Breast epithelium (tissue), 3 donors: ENCODE data around the gene MINAR1.

Source experiments
- CTCF ChIP-seq, 3 donors: fragments of 450-650 bp; IDR thresholded peaks; one replicate each; pipeline ENCODE4 v1.5.1; 2016 to 2017; ENCODE audit warnings: antibody characterized with exemption in 3 of 3, mild to moderate bottlenecking in 3 of 3, moderate library complexity in 3 of 3
- POLR2A ChIP-seq: fragments of 450-650 bp; IDR thresholded peaks from one replicate; pipeline ENCODE4 v1.6.1; 2016; ENCODE audit warnings: antibody characterized with exemption, mild to moderate bottlenecking, moderate library complexity
- POLR2AphosphoS5 ChIP-seq, 3 donors: sonication (generic); formaldehyde crosslinking; IDR thresholded peaks; one replicate each; pipeline ENCODE4 v1.6.1; 2017; ENCODE audit warnings: antibody characterized with exemption in 3 of 3

- TF ChIP-seq POLR2A (no peak), CTCF (IDR thresholded peaks at IDR 0.05) (no peak), POLR2AphosphoS5 (IDR thresholded peaks at IDR 0.05) (no peak)
Measured at GRCh38 chr15:79418693-79419279, 13.3 kb upstream of the MINAR1 start.
